ENCODE measurements around the gene KLF16. TPM values are rescaled to one million over a fixed set of nuclear protein-coding genes. Genes with fewer than 3 reads are reported as not detected.

KLF16 gene
- total and polyA plus RNA-seq, 2 experiments from 2014 or later: 8.9 to 20.2 TPM

DNA sequence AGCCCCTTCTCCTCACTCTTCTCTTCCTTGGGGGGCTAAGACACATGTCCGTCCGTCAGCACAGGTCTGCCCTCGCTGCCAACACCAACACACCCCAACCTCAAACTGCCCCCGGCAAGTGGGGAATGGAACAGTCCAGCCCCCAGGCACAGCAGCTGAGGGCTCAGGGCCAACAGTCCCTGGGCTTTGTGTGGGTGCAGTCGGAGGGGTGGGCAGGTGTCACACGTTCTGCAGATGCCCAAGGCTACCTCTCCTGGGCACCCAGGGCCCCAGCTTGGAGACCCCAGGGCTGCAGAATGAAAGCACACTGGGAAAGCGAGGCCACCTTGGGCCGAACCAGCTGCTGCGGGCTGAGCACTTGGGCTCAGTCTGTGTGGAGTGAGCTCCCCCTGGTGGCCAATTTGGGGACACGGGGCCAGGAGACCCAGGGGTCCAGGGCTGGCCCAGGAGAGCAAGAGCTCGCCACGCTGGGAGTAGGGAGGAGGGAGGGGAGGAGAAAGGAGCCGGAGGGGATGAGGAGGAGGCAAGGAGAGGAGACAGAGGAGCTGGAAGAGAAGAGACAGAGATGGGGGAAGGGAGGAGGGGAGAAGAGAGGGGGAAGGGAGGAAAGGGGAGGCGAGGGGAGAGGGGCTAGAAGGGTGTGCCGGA lies 37.3 kb downstream of the KLF16 start:
- H3K27me3 ChIP-seq (ENCODE audit: insufficient read depth): no peaks in the 10 kb centered on the region

DNA sequence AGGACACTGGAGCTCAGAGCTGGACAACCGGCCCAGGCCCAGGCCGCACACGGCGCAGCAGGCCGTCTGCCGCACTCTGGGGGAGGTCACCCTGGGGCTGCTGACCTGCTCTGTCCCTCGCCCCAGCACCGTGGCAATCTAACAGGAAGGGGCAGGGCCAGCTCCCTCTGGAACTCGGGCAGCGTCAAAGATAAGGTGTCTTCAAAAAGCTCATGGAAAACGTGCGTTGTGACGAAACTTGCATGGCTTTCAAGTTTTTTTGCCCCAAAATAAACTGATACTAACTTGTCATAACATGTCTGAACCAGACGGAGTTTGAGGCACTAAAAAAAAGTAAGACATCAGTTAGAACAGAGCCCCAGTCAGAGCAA lies 39.1 kb downstream of the KLF16 start:
- Mint-ChIP-seq H3K4me1 (peaks cover 8% of the 10 kb centered on the region), H3K27ac (no peak overlapping the region), H3K4me3 (no peak overlapping the region; the same call in 2 of the 3 replicates), H3K27me3 (ENCODE audit: insufficient read depth, low read depth, poor library complexity) (peaks cover 4% of the 10 kb centered on the region), H3K9me3 (no peaks in the 10 kb centered on the region), H3K36me3 (ENCODE audit: low read depth) (peaks cover 34% of the 10 kb centered on the region)
- no peaks in the 10 kb centered on the region; the same call in 1 of the 2 replicates for H3K79me2 ChIP-seq (replicated peaks; ENCODE audit: insufficient read depth)
- no peaks in the 10 kb centered on the region for H3K9me2 ChIP-seq (ENCODE audit: insufficient read depth)
- H4K20me1 ChIP-seq (replicated peaks; ENCODE audit: insufficient read depth): peaks cover 4% of the 10 kb centered on the region; the same call in 1 of the 2 replicates
- no peak for TF ChIP-seq ZNF331 (CRISPR knock-in tag; IDR thresholded peaks at IDR 0.05; ENCODE audit: low read depth)
- ATAC-seq (no peak), DNase-seq (ENCODE audit: low spot score) (no peak)
- H3K4me2 ChIP-seq: no peak overlapping the region
- no peak overlapping the region for H3K27ac ChIP-seq (ENCODE audit: low read depth)
- 0 out of 2 replicates have a peak, but pooled peaks cover 4% of the 10 kb centered on the region for H3F3A ChIP-seq (replicated peaks; ENCODE audit: low read depth)
- H2AFZ ChIP-seq: no peak overlapping the region
- H3K36me3 ChIP-seq (ENCODE audit: insufficient read depth): no peaks in the 10 kb centered on the region
- no peaks in the 10 kb centered on the region for H3K4me1 ChIP-seq (ENCODE audit: insufficient read depth)
- H3K4me3 ChIP-seq: no peak overlapping the region
- H3K27me3 ChIP-seq (ENCODE audit: insufficient read depth): no peaks in the 10 kb centered on the region

More for the DNA sequence above, 37.3 kb downstream of the KLF16 start:
- Histone ChIP-seq H3K36me3 (ENCODE audit: insufficient read depth) (no peaks in the 10 kb centered on the region), H3K27ac (ENCODE audit: low read depth) (no peak overlapping the region), H4K20me1 (replicated peaks; ENCODE audit: insufficient read depth) (peaks cover 12% of the 10 kb centered on the region), H2AFZ (no peak overlapping the region), H3K79me2 (replicated peaks; ENCODE audit: insufficient read depth) (peaks cover 8% of the 10 kb centered on the region; the same call in 1 of the 2 replicates), H3K4me1 (ENCODE audit: insufficient read depth) (no peaks in the 10 kb centered on the region), H3F3A (replicated peaks; ENCODE audit: low read depth) (0 out of 2 replicates have a peak, but pooled peaks cover 4% of the 10 kb centered on the region), H3K9me2 (ENCODE audit: insufficient read depth) (no peaks in the 10 kb centered on the region), H3K4me2 (peak overlapping the region; percentile 51; the same call in 1 of the 2 replicates), H3K4me3 (no peak overlapping the region)
- Mint-ChIP-seq H3K4me3 (no peak overlapping the region; the same call in 2 of the 3 replicates), H3K27me3 (ENCODE audit: insufficient read depth, low read depth, poor library complexity) (peaks cover 4% of the 10 kb centered on the region), H3K27ac (peak overlapping the region; percentile 91), H3K9me3 (no peaks in the 10 kb centered on the region), H3K4me1 (peaks cover 6% of the 10 kb centered on the region; the same call in 2 of the 3 replicates), H3K36me3 (ENCODE audit: low read depth) (peaks cover 26% of the 10 kb centered on the region)
- DNase-seq (ENCODE audit: low spot score) (peak; percentile 92), ATAC-seq (peak; percentile 82)
- TF ChIP-seq, protein P1, sequence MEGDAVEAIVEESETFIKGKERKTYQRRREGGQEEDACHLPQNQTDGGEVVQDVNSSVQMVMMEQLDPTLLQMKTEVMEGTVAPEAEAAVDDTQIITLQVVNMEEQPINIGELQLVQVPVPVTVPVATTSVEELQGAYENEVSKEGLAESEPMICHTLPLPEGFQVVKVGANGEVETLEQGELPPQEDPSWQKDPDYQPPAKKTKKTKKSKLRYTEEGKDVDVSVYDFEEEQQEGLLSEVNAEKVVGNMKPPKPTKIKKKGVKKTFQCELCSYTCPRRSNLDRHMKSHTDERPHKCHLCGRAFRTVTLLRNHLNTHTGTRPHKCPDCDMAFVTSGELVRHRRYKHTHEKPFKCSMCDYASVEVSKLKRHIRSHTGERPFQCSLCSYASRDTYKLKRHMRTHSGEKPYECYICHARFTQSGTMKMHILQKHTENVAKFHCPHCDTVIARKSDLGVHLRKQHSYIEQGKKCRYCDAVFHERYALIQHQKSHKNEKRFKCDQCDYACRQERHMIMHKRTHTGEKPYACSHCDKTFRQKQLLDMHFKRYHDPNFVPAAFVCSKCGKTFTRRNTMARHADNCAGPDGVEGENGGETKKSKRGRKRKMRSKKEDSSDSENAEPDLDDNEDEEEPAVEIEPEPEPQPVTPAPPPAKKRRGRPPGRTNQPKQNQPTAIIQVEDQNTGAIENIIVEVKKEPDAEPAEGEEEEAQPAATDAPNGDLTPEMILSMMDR (conservative IDR thresholded peaks at IDR 0.05; ENCODE audit: low read depth in 2 of 2): peak; percentile 91 to 96
- TF ChIP-seq JUNB (IDR thresholded peaks at IDR 0.05; ENCODE audit: unreplicated experiment): no peak
- no peak for TF ChIP-seq NANOG (IDR thresholded peaks at IDR 0.05; ENCODE audit: borderline replicate concordance)

DNA sequence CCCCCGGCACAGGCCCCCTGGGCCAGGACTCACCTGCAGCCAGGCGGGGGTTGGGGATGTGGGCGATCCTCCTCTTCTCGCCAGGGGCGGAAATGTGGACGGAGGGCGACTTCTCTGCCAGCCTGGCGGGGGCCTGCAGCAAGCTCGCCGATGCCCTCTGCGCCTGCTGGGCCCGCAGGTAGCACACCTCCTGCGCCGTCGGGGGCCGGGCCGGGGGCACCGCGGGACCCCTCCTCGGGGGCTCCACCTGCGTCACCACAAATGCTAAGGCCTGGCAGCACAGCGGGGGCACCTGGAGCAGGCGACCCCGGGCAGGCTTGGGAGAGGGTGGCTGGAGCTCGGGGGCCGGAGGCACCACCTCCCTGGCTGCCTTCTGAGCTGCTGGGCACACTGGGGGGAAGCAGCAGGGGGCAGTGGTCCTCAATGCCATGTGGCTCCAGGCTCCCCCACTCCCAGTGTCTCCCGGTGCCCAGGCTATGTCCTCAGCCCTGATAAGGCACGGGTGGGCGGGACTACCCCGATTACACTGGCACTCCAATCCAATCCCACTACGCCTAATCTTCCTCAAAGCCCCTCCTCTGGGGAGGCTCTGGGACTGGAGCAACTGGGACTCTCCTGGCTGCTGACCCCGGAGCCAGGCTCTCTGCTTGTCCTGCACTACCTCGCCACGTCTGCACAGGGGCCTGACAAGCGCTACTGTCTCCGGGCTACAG lies 39.7 kb downstream of the KLF16 start:
- ATAC-seq (no peak), DNase-seq (ENCODE audit: low spot score) (no peak)
- H3K4me1 Mint-ChIP-seq: peaks cover 8% of the 10 kb centered on the region
- H3K27me3 Mint-ChIP-seq (ENCODE audit: insufficient read depth, low read depth, poor library complexity): peaks cover 4% of the 10 kb centered on the region
- H2AFZ ChIP-seq: no peak overlapping the region
- no peaks in the 10 kb centered on the region for H4K20me1 ChIP-seq (replicated peaks; ENCODE audit: insufficient read depth)
- H3K4me3 ChIP-seq: no peak overlapping the region
- no peak overlapping the region for H3K4me3 Mint-ChIP-seq
- no peaks in the 10 kb centered on the region for H3K79me2 ChIP-seq (replicated peaks; ENCODE audit: insufficient read depth)
- no peaks in the 10 kb centered on the region for H3K9me2 ChIP-seq (ENCODE audit: insufficient read depth)
- 0 out of 2 replicates have a peak, but pooled peaks cover 4% of the 10 kb centered on the region for H3F3A ChIP-seq (replicated peaks; ENCODE audit: low read depth)
- no peaks in the 10 kb centered on the region for H3K27me3 ChIP-seq (ENCODE audit: insufficient read depth)
- H3K36me3 Mint-ChIP-seq (ENCODE audit: low read depth): peaks cover 34% of the 10 kb centered on the region
- H3K4me2 ChIP-seq: no peak overlapping the region
- no peaks in the 10 kb centered on the region for H3K4me1 ChIP-seq (ENCODE audit: insufficient read depth)
- no peak overlapping the region for H3K27ac Mint-ChIP-seq
- no peaks in the 10 kb centered on the region for H3K9me3 Mint-ChIP-seq
- no peaks in the 10 kb centered on the region for H3K36me3 ChIP-seq (ENCODE audit: insufficient read depth)
- no peak overlapping the region for H3K27ac ChIP-seq (ENCODE audit: low read depth)
- TF ChIP-seq, protein P2, sequence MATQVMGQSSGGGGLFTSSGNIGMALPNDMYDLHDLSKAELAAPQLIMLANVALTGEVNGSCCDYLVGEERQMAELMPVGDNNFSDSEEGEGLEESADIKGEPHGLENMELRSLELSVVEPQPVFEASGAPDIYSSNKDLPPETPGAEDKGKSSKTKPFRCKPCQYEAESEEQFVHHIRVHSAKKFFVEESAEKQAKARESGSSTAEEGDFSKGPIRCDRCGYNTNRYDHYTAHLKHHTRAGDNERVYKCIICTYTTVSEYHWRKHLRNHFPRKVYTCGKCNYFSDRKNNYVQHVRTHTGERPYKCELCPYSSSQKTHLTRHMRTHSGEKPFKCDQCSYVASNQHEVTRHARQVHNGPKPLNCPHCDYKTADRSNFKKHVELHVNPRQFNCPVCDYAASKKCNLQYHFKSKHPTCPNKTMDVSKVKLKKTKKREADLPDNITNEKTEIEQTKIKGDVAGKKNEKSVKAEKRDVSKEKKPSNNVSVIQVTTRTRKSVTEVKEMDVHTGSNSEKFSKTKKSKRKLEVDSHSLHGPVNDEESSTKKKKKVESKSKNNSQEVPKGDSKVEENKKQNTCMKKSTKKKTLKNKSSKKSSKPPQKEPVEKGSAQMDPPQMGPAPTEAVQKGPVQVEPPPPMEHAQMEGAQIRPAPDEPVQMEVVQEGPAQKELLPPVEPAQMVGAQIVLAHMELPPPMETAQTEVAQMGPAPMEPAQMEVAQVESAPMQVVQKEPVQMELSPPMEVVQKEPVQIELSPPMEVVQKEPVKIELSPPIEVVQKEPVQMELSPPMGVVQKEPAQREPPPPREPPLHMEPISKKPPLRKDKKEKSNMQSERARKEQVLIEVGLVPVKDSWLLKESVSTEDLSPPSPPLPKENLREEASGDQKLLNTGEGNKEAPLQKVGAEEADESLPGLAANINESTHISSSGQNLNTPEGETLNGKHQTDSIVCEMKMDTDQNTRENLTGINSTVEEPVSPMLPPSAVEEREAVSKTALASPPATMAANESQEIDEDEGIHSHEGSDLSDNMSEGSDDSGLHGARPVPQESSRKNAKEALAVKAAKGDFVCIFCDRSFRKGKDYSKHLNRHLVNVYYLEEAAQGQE (IDR thresholded peaks at IDR 0.05; ENCODE audit: unreplicated experiment): no peak
- no peak for TF ChIP-seq EZH2phosphoT487 (IDR thresholded peaks at IDR 0.05; ENCODE audit: unreplicated experiment)
- TF ChIP-seq, protein P3, sequence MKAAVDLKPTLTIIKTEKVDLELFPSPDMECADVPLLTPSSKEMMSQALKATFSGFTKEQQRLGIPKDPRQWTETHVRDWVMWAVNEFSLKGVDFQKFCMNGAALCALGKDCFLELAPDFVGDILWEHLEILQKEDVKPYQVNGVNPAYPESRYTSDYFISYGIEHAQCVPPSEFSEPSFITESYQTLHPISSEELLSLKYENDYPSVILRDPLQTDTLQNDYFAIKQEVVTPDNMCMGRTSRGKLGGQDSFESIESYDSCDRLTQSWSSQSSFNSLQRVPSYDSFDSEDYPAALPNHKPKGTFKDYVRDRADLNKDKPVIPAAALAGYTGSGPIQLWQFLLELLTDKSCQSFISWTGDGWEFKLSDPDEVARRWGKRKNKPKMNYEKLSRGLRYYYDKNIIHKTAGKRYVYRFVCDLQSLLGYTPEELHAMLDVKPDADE (IDR thresholded peaks at IDR 0.05): no peak
- no peak for TF ChIP-seq POLR2AphosphoS5 (IDR thresholded peaks at IDR 0.05; ENCODE audit: low read depth)
- TF ChIP-seq CREB1 (CRISPR knock-in tag; IDR thresholded peaks at IDR 0.05; ENCODE audit: low read depth): no peak

Data from GM23338 (cell line).